GM18511 (cell line): Measurements from ENCODE around the gene ZNF79.

Source experiments
- ATAC-seq: cut with Tn5 transposase; IDR thresholded peaks from one replicate; pipeline ENCODE4 v1.9.1; 2021; ENCODE audit warnings: mild to moderate bottlenecking, moderate library complexity; ENCODE audit not compliant: unreplicated experiment

Gene ZNF79

DNA sequence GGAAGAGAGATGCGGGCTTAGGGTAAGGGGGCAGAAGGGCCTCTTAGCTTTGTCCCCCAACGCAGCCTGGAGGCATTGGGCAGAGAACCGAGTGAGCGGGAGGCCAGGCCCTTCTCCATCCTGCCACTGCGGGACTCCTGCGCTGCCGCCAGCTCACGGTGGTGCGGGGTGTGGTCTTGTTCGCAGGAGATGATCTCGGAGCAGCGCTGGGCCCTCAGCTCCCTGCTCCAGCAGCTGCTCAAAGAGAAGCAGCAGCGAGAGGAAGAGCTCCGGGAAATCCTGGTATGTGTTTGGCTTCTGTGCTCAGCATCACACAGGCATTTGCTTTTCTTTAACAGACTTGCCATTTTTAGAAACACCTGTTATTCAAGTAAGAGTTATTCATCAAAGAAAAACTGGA, 68.4 kb downstream of the ZNF79 start:
- no peak for ATAC-seq

- no peak for ATAC-seq
Observed at GRCh38 chr9:127493592-127494303, 69.6 kb downstream of the ZNF79 start.

DNA sequence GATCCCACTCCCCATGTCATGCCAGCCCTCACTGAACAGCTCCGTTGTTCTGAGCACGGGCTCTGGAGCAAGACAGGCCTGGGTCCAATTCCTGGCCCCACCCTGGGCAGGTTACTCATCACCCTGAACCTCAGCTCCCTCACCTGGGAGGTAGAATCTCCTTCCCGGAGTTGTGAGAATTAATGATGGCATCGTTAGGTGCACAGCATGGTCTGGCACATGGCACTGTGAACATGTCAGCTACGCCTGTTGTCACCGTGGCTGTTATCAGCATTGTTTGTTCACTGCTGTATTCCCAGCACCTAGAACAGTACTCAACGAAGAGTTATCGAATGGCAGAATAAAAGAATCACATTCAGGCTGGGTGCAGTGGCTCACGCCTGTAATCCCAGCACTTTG, 70.1 kb downstream of the ZNF79 start:
- no peak for ATAC-seq
